ENCODE measurements around the gene ZNF221. TPM values are rescaled to one million over a fixed set of nuclear protein-coding genes. Genes with fewer than 3 reads are reported as not detected.
"Not testable (repeated sequence)": the region's sequence is repeated elsewhere in the genome, so short reads cannot be mapped to it uniquely, and the experiment has no call there.

Gene ZNF221
- 6.5 TPM for total RNA-seq

DNA sequence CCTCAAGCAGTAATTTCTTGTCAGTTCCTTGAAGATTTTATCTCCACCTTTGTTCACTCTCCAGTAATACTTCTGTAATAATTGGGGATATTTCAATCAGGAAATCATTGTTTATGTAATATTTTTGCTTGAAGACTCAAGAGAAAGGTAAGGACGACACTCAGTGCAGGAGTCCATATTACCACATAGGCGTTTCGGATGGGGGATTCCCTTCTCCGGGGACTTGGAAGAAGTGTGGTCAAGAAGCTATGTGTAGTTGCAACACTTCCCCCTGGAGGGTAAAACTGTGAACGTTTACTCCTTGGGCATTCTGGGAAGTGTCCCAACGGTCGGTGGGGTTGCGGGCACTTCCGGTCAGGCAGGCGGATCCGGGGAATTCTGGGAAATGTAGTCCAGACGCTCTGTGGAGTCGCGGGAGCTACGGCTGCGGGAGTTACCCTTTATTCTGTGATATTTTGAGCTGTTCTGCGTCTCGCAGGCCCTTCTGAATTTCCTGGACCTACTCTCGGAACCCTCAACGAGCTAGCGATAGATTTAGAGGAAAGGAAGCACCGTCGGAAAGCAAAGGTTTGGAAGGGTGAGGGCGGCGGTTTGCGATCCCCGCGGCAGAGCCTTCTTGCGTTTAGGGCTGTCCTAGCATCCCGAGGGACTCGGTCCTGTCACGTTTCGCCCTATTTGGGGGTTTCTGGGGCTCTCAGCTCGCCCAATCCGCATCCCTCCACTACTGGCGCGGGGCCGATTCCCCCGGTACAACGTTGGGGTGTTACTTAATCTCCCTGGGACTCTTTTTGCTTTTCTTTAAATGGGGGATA is at the start of gene ZNF221:
TSS of gene ZNF221 (plus strand) at position 395 of the 812 bp plus-strand sequence. CDS start 11,499 bp downstream, outside the sequence.
- peak; percentile 75 for DNase-seq

DNA sequence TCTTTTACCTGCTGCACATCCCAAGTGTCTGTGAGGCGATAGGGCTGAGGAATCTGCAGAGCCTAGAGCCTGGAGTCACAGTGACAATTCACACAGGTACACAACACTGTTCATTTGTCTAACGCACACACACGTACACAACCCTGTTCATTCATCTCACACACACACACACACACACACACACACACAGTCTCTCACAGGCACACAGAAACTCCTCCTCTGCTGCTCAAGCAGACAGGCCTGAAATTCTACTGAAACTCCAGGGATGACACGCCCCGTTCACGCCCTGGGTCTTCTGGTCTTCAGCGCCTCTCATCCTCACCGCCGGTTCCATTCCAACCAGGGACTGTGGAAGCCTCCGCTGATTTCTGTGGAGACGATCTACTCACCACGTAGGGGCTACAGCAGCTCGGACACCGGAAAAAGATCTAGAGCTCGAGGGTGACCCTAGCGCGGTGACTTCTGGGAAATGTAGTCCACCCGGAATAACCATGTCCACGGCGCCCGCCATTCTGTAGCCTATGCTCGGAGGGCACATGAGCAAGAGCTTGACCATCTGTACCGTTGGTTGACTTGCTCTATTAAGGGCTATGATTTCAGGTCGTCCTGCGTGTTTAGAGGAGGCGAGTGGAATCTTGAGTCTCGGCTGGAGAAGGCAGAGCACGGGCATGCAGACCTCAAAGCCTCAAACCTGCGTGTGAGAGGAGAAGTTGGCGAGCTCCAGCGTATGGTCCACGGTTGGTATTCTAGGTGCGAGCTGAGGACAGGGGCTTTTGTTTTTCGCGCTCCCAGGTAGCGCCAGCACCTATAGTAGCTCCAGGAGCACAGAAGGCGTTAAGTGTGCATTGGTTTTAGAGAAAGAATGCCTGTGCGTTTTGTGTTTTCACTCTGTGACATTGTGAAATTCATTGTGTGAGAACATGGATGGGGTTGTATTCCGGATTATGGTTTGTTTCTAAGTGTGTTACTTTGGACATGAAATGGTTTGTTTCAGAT is 49.3 kb upstream of the ZNF221 start:
- peak; percentile 37 for DNase-seq

DNA sequence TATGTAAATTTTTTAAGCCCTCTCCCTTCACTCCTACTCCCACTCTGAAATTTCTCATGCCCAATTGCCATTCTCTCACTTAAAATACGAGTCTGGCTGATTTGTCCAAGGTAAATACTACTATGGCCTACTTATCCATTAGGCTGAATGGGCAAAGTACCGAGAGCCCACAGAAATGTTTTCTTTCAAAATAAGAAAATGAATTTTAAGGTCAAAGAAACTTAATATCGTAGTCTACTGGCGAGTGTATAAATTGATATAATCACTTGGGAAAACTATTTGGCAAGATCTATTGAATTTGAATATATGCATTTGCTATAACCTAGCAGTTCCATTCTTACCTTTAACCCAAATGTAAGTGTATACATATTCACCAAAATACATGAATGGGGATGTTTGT is 48.6 kb upstream of the ZNF221 start:
- no peak for DNase-seq

DNA sequence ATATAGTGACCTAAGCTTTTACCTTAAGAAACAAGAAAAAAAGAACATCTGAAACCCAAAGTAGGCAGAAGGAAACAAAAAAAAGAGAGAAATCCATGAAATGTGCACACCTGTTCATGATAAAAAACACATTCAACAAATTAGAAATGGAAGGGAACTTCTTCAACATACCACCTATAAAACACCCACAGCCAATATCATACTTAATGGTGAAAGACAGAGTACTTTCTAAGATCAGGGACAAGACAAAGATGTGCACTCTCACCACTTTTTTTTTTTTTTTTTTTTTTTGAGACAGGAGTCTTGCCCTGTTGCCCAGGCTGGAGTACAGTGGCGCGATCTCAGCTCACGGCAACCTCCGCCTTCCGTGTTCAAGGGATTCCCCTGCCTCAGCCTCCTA is 45.1 kb upstream of the ZNF221 start:
- DNase-seq, result no peak

DNA sequence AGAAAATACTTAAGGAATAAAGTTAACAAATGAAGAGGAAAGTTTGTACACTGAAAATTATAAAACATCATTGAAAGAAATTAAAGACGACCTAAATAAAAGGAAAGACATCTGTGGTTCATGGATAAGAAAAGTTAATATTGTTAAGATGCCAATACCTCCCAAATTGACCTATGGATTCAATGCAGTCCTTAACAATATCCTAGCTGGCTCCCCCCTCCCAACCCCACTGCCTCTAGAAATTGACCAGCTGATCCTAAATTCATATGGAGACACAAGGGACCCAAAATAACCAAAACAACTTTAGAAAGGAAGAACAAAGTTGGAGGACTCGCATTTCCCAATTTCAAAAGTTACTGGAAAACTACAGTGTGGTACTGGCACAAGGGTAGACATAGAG is 44.3 kb upstream of the ZNF221 start:
- no peak for DNase-seq

DNA sequence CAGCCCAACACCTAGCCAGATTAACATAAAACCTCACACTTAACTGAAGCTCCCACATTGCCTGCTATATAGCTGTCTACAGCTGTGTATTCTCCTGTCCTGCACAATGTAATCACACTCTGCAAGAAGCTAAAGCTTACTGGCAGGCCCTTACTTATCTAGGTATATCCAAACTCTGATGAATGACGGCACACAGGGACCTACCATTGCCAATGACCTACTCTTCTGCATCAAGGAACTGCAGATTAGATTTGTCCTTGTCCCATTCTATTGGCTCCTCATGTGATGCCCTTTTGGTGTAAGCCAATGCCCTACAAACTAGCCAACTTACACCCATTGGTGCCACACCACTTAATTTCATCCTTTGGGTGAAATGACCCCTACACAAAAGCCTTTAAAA is 42.4 kb upstream of the ZNF221 start:
- no peak for DNase-seq

DNA sequence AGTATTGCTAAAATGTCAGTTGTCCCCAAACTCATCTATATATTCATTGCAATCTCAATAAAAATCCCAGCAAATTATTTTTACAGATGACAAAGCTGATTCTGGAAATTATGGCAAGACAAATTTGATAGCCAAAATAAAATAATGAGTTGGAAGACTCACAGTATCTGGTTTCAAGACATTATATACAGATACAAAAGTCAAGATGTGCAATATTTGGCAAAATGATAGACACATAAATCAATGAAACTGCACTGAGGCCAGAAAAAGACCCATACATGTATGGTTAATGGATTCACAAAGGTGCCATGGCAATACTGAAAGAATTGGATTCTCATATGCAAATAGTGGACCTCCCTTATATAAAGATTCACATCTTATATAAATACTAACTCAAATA is 40.1 kb upstream of the ZNF221 start:
- DNase-seq, result no peak

DNA sequence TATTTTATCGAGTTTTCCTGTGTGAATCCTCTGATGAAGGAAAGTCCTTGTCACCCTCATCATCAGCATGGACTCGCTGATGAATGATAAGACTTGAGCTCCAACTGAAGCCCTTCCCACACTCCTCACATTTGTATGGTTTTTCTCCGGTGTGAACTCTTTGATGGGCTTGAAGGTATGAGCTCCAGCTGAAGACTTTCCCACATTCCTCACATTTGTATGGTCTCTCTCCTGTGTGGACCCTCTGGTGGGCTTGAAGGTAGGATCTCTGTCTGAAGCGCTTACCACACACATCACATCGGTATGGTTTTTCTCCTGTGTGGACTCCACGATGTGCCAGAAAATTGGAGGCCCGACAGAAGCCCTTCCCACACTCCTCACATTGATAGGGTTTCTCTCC is 37.6 kb upstream of the ZNF221 start:
- no peak for DNase-seq

DNA sequence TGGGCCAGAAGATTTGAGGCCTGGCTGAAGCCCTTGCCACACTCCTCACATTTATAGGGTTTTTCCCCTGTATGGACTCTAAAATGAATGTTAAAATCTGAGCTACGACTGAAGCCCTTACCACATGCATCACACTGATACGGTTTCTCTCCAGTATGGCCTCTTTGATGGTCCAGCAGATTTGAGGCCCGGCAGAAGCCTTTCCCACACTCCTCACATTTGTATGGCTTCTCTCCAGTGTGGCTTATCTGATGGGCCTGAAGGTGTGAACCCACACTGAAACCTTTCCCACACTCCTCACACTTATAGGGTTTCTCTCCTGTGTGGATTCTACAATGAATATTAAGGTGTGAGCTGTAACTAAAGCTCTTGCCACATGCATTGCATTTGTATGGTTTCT is 37.0 kb upstream of the ZNF221 start:
- no peak for DNase-seq

DNA sequence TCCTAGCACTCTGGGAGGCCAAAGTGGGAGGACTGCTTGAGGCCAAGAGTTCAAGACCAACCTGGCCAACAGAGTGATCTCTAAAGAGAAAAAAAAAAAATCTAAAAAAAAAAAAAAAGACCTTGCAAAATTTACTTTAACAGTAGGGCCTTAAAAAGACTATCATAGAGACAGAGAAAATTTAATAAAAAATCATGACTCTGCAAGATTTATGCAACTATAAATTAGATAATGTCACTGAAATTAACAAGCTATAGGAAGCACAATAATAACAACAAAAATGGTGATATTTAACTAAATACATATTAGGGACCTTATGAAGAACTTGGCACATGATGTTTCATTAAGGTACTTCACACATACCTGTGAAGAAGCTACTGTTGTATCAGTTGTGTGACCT is 27.2 kb upstream of the ZNF221 start:
- no peak for DNase-seq

DNA sequence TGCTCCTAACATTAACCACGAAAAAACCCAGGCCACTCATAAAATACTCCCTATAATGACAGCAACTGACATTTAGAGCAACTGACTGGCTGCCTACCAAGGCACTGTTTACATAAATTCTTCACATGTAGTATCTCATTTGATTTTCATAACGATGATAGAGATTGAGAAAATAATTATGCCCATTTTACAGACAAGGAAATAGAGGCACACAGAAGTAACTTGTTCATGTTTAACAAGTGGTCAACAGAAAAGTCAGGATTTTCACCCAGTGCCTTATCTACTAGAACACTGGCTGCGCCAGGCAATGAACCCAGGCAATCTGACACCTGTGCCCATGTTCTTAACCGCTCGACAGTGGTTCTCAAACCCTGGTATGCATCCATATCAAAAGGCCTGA is 22.2 kb upstream of the ZNF221 start:
- no peak for DNase-seq

DNA sequence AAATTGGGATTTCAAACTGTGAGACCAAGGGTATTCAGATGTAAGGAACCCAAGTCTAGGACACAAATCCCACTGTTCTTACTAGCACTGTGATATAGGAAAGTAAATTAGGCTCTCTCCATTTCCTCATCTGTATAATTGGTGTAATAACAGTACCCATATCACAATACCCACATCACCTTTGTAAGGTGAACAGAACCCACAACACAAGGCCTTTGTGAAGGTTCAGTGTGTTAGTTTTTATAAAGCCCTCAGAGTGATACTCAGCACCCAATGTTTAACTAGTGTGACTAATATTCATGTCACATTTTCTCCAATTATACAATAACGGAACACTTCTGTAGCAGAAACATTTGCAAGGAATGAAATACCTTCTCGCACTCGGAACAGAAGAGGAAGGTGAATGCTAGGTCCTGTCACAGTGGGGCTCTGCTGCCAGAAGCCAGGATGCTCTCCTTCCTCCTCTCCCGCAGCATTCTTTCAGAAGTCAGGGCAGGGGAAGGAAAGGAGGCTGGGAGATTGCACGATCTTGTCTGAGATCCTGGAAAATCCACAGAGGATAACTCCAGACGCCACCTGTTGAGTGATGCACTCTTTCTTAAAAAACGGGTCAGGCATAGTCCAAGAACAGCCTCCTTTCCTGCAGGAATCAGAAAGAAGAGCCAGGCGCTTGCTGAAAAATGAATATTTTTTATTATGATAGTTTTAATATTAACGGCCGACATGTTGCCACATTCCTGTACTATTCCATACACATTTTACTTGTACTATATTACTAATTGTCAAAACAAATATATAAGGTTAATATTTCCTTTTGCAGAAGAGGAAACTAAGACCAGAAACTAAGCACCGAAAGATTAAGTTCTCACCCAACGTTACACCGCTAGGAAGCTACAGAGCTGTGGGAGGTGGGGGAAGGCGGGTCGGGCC is 16.7 kb upstream of the ZNF221 start:
- no peak for DNase-seq

DNA sequence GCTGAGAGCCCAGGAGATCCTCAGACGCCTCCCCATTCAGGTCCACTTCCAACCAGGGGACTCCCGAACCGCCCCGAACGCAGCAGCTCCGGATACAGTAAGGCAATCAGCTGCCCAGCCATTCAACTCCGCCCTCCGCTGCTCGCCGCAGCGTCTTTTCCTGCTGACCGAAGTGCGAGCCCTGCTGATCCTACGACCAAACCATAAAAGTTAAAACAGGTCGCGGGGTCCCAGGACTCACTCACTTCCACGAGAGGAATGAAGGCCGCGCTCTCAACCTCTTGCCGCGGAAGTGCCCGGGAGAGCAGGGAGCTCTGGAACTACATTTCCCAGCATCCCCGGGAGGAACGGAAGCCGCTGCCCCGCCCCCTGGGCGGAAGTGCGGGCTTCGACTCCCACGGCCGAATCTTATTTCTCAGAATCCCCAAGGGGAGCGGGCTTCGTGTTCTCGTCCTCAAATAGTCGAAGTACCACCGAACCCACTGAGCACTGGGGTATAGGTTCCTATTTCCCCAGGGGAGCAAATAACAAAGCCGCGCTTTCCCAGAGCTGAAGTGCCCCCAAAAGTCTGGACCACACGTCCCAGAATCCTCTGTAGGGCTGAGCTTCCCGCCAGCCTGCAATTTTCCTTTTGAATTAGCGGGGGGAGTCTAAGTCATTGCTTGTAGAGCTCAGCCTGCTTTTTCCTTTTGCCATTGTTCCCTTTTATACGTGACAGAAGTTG is 15.9 kb upstream of the ZNF221 start, which contains the start of gene ZNF45:
TSS of gene ZNF45 (minus strand) at position 298 of the 724 bp plus-strand sequence. CDS start 13,097 bp downstream, outside the sequence.
- DNase-seq, result peak; percentile 89

DNA sequence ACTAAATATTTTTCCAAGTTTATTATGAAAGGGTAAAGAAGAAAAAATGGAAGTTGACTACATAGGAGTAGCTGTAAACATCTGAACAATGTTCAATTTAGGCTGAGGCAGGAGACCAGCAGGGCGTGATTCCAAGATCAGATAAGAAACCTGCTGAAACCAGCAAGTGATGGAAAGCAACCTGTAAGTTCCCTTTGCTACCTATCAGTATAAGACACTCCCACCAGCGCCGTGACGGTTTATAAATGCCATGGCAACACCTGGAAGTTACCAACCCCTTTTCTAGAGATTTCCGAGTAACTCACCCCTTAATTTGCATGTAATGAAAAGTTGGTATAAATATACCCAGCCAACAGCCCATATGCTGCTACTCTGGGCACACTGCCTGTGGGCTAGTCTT is 14.8 kb upstream of the ZNF221 start:
- no peak for DNase-seq

DNA sequence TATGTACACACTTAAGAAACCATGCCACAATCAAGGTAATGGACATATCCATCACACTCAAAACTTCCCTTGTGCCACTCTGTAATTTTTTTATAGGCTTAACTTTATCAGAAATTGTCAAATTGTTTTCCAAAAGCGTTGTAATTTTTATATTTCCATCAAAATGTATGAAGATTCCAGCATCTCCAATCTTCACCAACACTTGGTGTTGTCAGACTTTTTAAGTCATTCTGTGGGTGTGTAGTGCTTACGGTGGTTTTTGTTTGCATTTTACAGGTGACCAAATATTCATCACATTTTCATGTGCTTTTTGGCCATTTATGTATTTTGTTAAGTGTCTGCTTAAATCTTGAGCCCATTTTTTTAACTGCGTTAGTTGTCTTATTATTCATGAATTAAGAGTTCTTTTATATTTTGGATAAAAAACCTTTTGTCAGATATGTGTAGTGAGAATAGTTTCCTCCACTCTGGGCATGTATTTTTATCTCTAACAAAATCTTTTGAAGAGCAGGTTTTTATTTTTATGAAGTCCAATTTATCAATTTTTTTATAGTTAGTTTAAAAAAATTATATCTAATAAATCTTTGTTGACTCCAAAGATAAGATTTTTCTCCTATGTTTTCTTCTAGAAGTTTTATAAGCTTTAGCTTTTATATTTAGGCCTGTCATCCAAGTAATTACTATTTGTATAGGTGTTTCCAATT is 11.3 kb upstream of the ZNF221 start:
- DNase-seq, result no peak

DNA sequence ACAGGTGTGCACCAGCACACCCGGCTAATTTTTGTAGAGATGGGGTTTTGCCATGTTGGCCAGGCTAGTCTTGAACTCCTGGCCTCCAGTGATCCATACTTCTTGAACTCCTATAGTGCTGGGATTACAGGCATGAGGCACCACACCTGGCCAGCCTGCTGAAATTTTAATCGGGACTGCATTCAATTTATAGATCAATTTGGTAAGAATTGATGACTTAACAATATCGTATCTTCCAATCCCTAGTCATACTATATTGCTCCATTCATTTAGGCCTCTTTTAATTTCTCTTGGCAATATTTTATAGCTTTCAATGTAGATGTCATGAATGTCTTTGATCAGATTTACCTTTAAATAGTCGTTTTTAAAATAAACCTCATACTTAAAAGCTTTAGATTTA is 10.3 kb upstream of the ZNF221 start:
- DNase-seq, result no peak

DNA sequence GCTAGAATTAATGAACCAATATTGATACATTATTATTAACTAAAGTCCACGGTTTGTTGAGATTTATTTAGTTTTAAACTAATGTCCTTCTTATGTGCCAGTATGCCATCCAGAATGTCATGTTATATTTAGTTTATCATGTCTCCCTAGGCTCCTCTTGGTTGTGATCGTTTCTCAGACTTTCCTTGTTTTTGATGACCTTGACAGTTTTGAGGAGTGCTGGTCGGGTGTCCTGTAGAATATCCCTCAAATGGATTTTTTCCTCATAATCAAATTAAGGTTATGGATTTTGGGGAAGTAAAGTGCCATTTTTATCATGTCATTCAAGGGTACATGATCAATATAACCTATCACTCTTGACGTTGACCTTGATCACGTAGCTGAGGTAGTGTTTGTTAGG is 9.8 kb upstream of the ZNF221 start:
- no peak for DNase-seq

DNA sequence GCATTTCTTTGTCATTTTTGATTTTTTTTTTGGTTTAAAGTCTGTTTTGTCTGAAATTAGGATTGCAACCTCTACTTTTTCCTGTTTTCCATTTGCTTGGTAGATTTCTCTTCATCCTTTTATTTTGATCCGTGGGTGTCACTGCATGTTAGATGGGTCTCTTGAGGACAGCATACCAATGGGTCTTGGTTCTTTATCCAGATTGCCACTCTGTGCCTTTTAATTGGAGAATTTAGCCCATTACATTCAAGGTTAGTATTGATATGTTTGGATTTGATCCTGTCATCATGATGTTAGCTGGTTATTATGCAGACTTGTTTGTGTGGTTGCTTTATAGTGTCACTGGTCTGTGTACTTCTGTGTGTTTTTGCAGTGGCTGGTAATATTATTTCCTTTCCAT is 3.6 kb upstream of the ZNF221 start:
- DNase-seq, result not testable (repeated sequence)

DNA sequence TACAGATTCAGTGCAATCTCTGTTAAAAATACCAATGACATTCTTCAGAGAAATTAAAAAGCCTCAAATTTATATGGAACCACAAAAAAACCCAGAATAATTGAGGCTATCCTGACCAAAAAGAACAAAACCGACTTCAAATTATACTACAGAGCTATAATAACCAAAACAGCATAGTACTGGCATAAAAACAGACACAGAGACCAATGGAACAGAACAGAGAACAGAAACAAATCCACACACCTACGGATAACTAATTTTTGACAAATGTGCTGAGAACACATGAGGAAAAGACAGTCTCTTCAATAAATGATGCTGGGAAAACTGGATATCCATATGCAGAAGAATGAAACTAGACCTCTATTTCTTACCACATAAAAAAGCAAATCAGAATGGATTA is 1.2 kb upstream of the ZNF221 start:
- DNase-seq, result not testable (repeated sequence)

DNA sequence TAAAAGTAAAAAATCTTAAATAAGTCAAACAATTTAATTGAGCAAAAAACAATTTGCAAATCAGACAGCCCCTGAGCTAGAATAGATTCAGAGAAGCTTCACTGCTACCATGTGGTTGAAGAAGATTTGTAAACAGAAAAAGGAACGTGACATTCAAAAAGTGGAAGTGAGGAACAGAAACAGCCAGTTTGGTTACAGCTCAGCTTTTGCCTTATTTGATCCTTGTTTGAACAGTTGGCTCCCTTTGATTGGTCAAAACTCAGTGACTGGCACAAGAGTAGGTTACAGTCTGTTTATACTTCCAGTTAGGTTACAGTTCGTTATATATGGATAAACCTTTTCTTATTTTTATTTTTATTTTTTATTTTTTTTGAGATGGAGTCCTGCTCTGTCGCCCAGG is 5.8 kb downstream of the ZNF221 start:
- DNase-seq, result no peak

DNA sequence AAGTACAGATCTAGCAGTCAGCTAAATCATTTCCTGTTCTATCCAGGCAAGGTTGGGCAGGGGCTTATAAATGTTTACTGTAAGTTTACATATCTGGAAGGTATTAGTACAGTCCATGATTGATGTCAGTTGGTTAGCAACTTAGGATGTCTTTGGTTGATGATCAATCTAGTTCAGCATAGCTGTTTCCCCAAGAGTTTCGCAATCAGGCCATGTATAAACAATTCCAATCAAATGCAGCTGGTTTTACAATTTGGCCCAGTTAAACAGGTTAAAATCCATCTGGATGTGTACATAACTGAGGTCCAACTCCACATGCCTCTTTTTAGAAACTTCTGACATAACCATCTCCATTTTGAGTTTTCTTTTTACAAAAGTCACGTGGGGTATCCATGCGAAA is 6.9 kb downstream of the ZNF221 start:
- no peak for DNase-seq
